Psoas muscle (tissue), 8 donors: Measurements from ENCODE around the gene C11orf24. TPM values are rescaled to one million over a fixed set of nuclear protein-coding genes. Genes with fewer than 3 reads are reported as not detected.

Experiments used
- ATAC-seq, 4 donors: fragments of 200-7000 bp; cut with Tn5 transposase; one replicate each; pipeline ENCODE4 v1.9.1; 2020; ENCODE audit warnings: moderate library complexity in 3 of 4, mild to moderate bottlenecking in 2 of 4
- DNase-seq, 2 donors: peaks; one replicate each; pipeline ENCODE4 v3.0.0-alpha.2; 2020
- H3K27ac ChIP-seq: fragments of 200-600 bp; one replicate; pipeline ENCODE4 v1.8.0; 2022
- H3K27me3 ChIP-seq, 3 donors: fragments of 200-600 bp in 1 of 3; one replicate each; pipeline versions ENCODE4 v1.6.1 to v1.8.0; 2013 to 2022; ENCODE audit warnings: low read length in 2 of 3, mild to moderate bottlenecking in 2 of 3, moderate library complexity in 1 of 3; ENCODE audit not compliant: insufficient read depth in 3 of 3
- H3K36me3 ChIP-seq, 2 donors: fragments of 200-600 bp in 1 of 2; one replicate each; pipeline versions ENCODE4 v1.6.1 to v1.8.0; 2013 to 2022; ENCODE audit warnings: low read depth in 1 of 2, mild to moderate bottlenecking in 1 of 2, moderate library complexity in 1 of 2; ENCODE audit not compliant: insufficient read depth in 1 of 2
- H3K4me1 ChIP-seq: fragments of 200-600 bp; one replicate; pipeline ENCODE4 v1.8.0; 2022
- H3K4me3 ChIP-seq: fragments of 200-600 bp; one replicate; pipeline ENCODE4 v1.8.0; 2022; ENCODE audit warnings: mild to moderate bottlenecking
- H3K9me3 ChIP-seq: fragments of 200-600 bp; one replicate; pipeline ENCODE4 v1.8.0; 2022
- CTCF ChIP-seq: fragments of 200-600 bp; IDR thresholded peaks from one replicate; pipeline ENCODE4 v1.8.0; 2022; ENCODE audit warnings: antibody characterized with exemption
- WGBS, 3 donors: extraction: QIAGEN DNeasy Blood & Tissue Kit; methylation state at CpG; one replicate each; pipeline versions ENCODE4 v1.1.6 to v1.1.7; 2013; 5-methylcytosine and 5-hydroxymethylcytosine counted together
- intact Hi-C, 2 donors: fragments of 100-400 bp; cut with DNase I; formaldehyde crosslinking; loops; one replicate each; pipeline versions ENCODE4 v1.11.0 to v1.14.2; 2022
- polyA plus RNA-seq, 3 donors: library from polyadenylated mRNA; stranded (reverse); fragments of 200-250 nt; gene quantifications; one replicate each; pipeline ENCODE4 v1.2.3, GENCODE V29; 2013
- total RNA-seq, 4 donors: library from RNA; stranded (reverse); fragmentation: NEBNext Ultra II Directional in 2 of 4; extraction: Animal tissue kit (Norgen Biotek cat#: 25700) in 2 of 4; gene quantifications; one replicate each; pipeline versions ENCODE4 v1.2.1 to v1.2.4, GENCODE V29; 2021 to 2023
- donor health status: healthy with polysubstance abuse.
- donor health status: DM: no; HTN: no; CAD: no; lungs with moderate emphysema.
- donor health status: Bipolar disorder and iron deficiency.
- donor health status: healthy.
- donor health status: DM: yes; HTN: yes; CAD: no.
- donor health status: DM: no; HTN: no; CAD: no.
- donor health status: DM: no; HTN: no; CAD: no.
- donor health status: DM: yes; HTN: yes; CAD: no.

C11orf24 gene
- total and polyA plus RNA-seq, 7 donors, result 9.0 to 49.8 (median 20.7) TPM

- peaks cover 8 to 64% of the 10 kb centered on the region in 2 donors for H3K36me3 ChIP-seq
- H3K4me1 ChIP-seq, result peaks cover 4% of the 10 kb centered on the region
- H3K27me3 ChIP-seq, result no peaks in the 10 kb centered on the region
- no peak overlapping the region for H3K27ac ChIP-seq
- no peaks in the 10 kb centered on the region for H3K9me3 ChIP-seq
- no peak overlapping the region for H3K4me3 ChIP-seq
- ATAC-seq (no peak), DNase-seq (no peak)
- intact Hi-C loops, result no loop called here
- TF ChIP-seq CTCF, result no peak
- WGBS, 3 donors, result 87 to 91% (median 89%) methylated on average over 24 of the region's 24 CpGs
Observed at GRCh38 chr11:68261749-68262543, 9.8 kb downstream of the C11orf24 start.

- no peak overlapping the region for H3K27ac ChIP-seq
- no peak overlapping the region for H3K4me3 ChIP-seq
- H3K4me1 ChIP-seq, result peaks cover 4% of the 10 kb centered on the region
- no peak for ATAC-seq
- no peaks in the 10 kb centered on the region for H3K9me3 ChIP-seq
- no peak for DNase-seq
- peaks cover 8 to 55% of the 10 kb centered on the region in 2 donors for H3K36me3 ChIP-seq
- TF ChIP-seq CTCF, result no peak
- 84% methylated on average over 15 of the region's 15 CpGs for whole genome bisulfite sequencing, 3 donors
- intact Hi-C loops, result no loop called here
- no peaks in the 10 kb centered on the region for H3K27me3 ChIP-seq
Observed at GRCh38 chr11:68261006-68261405, 10.8 kb downstream of the C11orf24 start.

GRCh38 chr11:68260484-68260883, 11.3 kb downstream of the C11orf24 start:
- no peak for TF ChIP-seq CTCF
- H3K4me3 ChIP-seq, result no peak overlapping the region
- H3K27me3 ChIP-seq, result no peaks in the 10 kb centered on the region
- H3K27ac ChIP-seq, result no peak overlapping the region
- 92 to 95% (median 93%) methylated on average over 6 of the region's 6 CpGs for WGBS, 3 donors
- peaks cover 8 to 50% of the 10 kb centered on the region in 2 donors for H3K36me3 ChIP-seq
- intact Hi-C loops, result no loop called here
- H3K4me1 ChIP-seq, result peaks cover 4% of the 10 kb centered on the region
- no peak for DNase-seq
- ATAC-seq, result no peak
- H3K9me3 ChIP-seq, result no peaks in the 10 kb centered on the region

- Histone ChIP-seq H3K36me3 (peaks cover 3 to 41% of the 10 kb centered on the region in 2 donors), H3K27ac (no peak overlapping the region), H3K9me3 (no peaks in the 10 kb centered on the region), H3K27me3 (no peaks in the 10 kb centered on the region), H3K4me3 (no peak overlapping the region), H3K4me1 (peaks cover 4% of the 10 kb centered on the region)
- ATAC-seq (no peak), DNase-seq (no peak)
- WGBS, 3 donors, result 79 to 88% (median 84%) methylated on average over 15 of the region's 15 CpGs
- no peak for TF ChIP-seq CTCF
- intact Hi-C loops, result loop anchor here (5.0 kb wide), 2 partner anchors 123 to 188 kb away; no protein-coding TSS in a partner anchor
Observed at GRCh38 chr11:68259122-68259959, 12.4 kb downstream of the C11orf24 start.
